ENCODE results near the gene ETS1.

DNA sequence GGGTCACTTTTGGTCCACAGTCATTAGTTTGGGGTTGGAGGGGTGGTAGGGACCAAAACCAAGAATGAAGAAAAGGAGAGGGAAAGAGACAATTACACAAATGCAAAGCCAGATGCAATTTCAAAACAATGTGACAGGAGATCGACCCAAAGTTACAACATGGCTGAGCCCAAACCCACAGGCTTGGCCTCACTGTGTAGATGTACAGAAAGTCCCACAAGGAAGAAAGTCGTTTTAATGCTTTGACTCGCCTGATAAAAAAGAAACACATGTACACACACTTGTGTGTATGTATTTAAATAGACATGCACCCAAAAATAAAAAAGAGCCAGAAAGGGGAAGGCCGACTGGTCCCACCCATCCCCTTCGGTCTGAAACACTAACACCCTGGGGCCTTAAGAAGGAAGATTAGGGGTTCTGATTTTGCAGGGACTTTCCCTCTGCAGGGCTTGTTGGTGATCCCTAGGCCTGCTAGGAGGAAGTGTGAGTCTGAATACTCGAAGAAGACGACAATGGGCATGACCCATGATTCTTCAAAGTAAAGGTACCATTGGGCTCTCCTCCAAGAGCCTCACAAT, 104.1 kb downstream of the ETS1 start:
- TF ChIP-seq, protein P1, sequence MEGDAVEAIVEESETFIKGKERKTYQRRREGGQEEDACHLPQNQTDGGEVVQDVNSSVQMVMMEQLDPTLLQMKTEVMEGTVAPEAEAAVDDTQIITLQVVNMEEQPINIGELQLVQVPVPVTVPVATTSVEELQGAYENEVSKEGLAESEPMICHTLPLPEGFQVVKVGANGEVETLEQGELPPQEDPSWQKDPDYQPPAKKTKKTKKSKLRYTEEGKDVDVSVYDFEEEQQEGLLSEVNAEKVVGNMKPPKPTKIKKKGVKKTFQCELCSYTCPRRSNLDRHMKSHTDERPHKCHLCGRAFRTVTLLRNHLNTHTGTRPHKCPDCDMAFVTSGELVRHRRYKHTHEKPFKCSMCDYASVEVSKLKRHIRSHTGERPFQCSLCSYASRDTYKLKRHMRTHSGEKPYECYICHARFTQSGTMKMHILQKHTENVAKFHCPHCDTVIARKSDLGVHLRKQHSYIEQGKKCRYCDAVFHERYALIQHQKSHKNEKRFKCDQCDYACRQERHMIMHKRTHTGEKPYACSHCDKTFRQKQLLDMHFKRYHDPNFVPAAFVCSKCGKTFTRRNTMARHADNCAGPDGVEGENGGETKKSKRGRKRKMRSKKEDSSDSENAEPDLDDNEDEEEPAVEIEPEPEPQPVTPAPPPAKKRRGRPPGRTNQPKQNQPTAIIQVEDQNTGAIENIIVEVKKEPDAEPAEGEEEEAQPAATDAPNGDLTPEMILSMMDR (IDR thresholded peaks at IDR 0.05; ENCODE audit: low read depth, low read length), result no peak
- TF ChIP-seq EZH2phosphoT487 (IDR thresholded peaks at IDR 0.05; ENCODE audit: low read depth), result no peak
